ENCODE data around the gene RAET1L.

GRCh38 chr6:150053450-150053849 is 28.1 kb upstream of the RAET1L start:
- TF ChIP-seq CTCF (conservative IDR thresholded peaks at IDR 0.05) (no peak), ZFX (IDR thresholded peaks at IDR 0.05) (no peak)
